SU-DHL-6 (cell line): ENCODE measurements around the gene SYNPR.

Source experiments
- H2AFZ ChIP-seq: fragments of 200-600 bp; sonication (generic); 2 replicates; pipeline ENCODE4 v1.6.1; 2014; ENCODE audit warnings: low read depth, mild to moderate bottlenecking, moderate library complexity, mixed read lengths, antibody characterized with exemption, low read length; ENCODE audit not compliant: severe bottlenecking
- H3F3A ChIP-seq: fragments of 200-600 bp; shearing (Covaris generic); 2 replicates; pipeline ENCODE4 v1.6.0; 2016; ENCODE audit warnings: antibody characterized with exemption, mild to moderate bottlenecking; ENCODE audit not compliant: insufficient read depth
- H3K27ac ChIP-seq: fragments of 200-600 bp; sonication (generic); 2 replicates; pipeline ENCODE4 v1.5.1; 2016; ENCODE audit warnings: low read depth, mild to moderate bottlenecking, low read length, moderate library complexity, mixed read lengths
- H3K27me3 ChIP-seq: fragments of 200-600 bp; sonication (generic), shearing (Covaris generic); 2 replicates; pipeline ENCODE4 v1.6.0; 2014; ENCODE audit warnings: mild to moderate bottlenecking, low read length
- H3K36me3 ChIP-seq: fragments of 200-600 bp; sonication (generic); 2 replicates; pipeline ENCODE4 v1.6.1; 2014; ENCODE audit warnings: mild to moderate bottlenecking, low read length, mixed read lengths
- H3K4me2 ChIP-seq: fragments of 300-600, 200-600 bp; shearing (Covaris generic), sonication (generic); 2 replicates; pipeline ENCODE4 v1.6.0; 2014; ENCODE audit warnings: low read length, low read depth, mild to moderate bottlenecking; ENCODE audit not compliant: poor library complexity, severe bottlenecking
- H3K4me3 ChIP-seq: fragments of 200-600 bp; sonication (generic); 2 replicates; pipeline ENCODE4 v1.5.1; 2014; ENCODE audit warnings: antibody characterized with exemption, low read length, mild to moderate bottlenecking, mixed read lengths; ENCODE audit not compliant: insufficient read depth, poor library complexity, severe bottlenecking
- H3K79me2 ChIP-seq: fragments of 200-600 bp; sonication (generic); 2 replicates; pipeline ENCODE4 v1.6.1; 2014; ENCODE audit warnings: mild to moderate bottlenecking, low read length, moderate library complexity; ENCODE audit not compliant: insufficient read depth
- H3K9ac ChIP-seq: fragments of 200-600 bp; sonication (generic); 2 replicates; pipeline ENCODE4 v1.7.0; 2014; ENCODE audit warnings: mild to moderate bottlenecking, low read length
- H3K9me2 ChIP-seq: fragments of 200-600 bp; sonication (generic); replicated peaks from 2 replicates; pipeline ENCODE4 v1.6.1; 2014; ENCODE audit warnings: low read length; ENCODE audit not compliant: insufficient read depth
- H3K9me3 ChIP-seq: fragments of 200-600 bp; sonication (generic); 2 replicates; pipeline ENCODE4 v1.6.1; 2014; ENCODE audit warnings: low read length, mixed read lengths; ENCODE audit not compliant: insufficient read depth
- H4K20me1 ChIP-seq: fragments of 200-600 bp; sonication (generic); 2 replicates; pipeline ENCODE4 v1.6.1; 2014; ENCODE audit warnings: low read depth, mild to moderate bottlenecking, antibody characterized with exemption, low read length, moderate library complexity, mixed read lengths
- EZH2phosphoT487 ChIP-seq: fragments of 200-600 bp; sonication (generic), shearing (Covaris generic); conservative IDR thresholded peaks from 2 replicates; pipeline ENCODE4 v1.6.1; 2018; ENCODE audit warnings: mild to moderate bottlenecking, antibody characterized with exemption, low read length, moderate library complexity, mixed read lengths
- TF ChIP-seq, protein P1 (sequence below): fragments of 200-600 bp; sonication (generic); IDR thresholded peaks from one replicate; pipeline ENCODE4 v1.5.1; 2017; ENCODE audit warnings: antibody characterized with exemption, mild to moderate bottlenecking, low read length, moderate library complexity; ENCODE audit not compliant: insufficient read depth, poor library complexity, severe bottlenecking

SYNPR gene

GRCh38 chr3:63231643-63232042, 46.5 kb upstream of the SYNPR start:
- TF ChIP-seq, protein P1, sequence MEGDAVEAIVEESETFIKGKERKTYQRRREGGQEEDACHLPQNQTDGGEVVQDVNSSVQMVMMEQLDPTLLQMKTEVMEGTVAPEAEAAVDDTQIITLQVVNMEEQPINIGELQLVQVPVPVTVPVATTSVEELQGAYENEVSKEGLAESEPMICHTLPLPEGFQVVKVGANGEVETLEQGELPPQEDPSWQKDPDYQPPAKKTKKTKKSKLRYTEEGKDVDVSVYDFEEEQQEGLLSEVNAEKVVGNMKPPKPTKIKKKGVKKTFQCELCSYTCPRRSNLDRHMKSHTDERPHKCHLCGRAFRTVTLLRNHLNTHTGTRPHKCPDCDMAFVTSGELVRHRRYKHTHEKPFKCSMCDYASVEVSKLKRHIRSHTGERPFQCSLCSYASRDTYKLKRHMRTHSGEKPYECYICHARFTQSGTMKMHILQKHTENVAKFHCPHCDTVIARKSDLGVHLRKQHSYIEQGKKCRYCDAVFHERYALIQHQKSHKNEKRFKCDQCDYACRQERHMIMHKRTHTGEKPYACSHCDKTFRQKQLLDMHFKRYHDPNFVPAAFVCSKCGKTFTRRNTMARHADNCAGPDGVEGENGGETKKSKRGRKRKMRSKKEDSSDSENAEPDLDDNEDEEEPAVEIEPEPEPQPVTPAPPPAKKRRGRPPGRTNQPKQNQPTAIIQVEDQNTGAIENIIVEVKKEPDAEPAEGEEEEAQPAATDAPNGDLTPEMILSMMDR = no peak
- TF ChIP-seq EZH2phosphoT487 = no peak
- Histone ChIP-seq H3K4me3 (no peak overlapping the region), H3K36me3 (no peaks in the 10 kb centered on the region), H3K27me3 (no peaks in the 10 kb centered on the region), H4K20me1 (no peaks in the 10 kb centered on the region), H3K27ac (no peak overlapping the region), H3K79me2 (no peaks in the 10 kb centered on the region), H3K9me3 (no peaks in the 10 kb centered on the region), H2AFZ (no peak overlapping the region), H3K9me2 (no peaks in the 10 kb centered on the region), H3K9ac (no peak overlapping the region), H3F3A (no peaks in the 10 kb centered on the region), H3K4me2 (no peak overlapping the region)

DNA sequence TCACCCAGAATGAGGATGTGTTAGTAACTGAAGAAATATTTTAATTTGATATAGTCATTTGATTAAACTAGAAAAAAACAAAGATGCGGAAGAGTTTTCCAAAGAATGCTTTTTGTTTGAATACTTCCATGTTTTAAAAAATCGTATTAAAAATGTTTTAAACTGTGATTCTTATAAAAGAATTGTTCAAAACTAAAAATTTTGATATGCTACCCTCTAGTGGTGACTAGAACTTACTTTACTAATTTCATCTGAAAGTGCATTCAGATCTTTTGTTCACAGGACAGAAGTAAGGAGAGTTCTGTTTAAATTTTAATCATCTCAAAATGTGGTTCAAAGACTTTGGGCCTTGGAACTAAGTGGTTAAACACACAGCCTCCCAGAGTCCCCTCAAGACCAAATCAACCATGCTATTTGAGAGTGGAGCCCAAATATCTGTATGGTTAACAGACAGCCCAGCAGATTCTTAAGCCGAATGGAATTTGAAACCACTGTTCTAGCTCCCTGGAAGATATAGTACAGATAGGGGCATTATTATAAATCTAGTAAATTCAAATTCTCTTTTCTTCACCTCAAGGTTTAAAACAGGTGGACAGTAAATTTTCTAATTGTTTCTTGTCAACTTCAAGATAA, 45.2 kb upstream of the SYNPR start:
- Histone ChIP-seq H3K9me2 (no peaks in the 10 kb centered on the region), H3K9me3 (no peaks in the 10 kb centered on the region), H4K20me1 (no peaks in the 10 kb centered on the region), H3K27me3 (no peaks in the 10 kb centered on the region), H3K9ac (no peak overlapping the region), H3K27ac (no peak overlapping the region), H2AFZ (no peak overlapping the region), H3F3A (no peaks in the 10 kb centered on the region), H3K4me3 (no peak overlapping the region), H3K79me2 (no peaks in the 10 kb centered on the region), H3K36me3 (no peaks in the 10 kb centered on the region), H3K4me2 (no peak overlapping the region)
- TF ChIP-seq, protein P1 = peak; percentile 43
- no peak for TF ChIP-seq EZH2phosphoT487

GRCh38 chr3:63240381-63240902, 37.7 kb upstream of the SYNPR start:
- Histone ChIP-seq H3K4me2 (no peak overlapping the region), H3K9ac (no peak overlapping the region), H4K20me1 (no peaks in the 10 kb centered on the region), H2AFZ (no peak overlapping the region), H3F3A (no peaks in the 10 kb centered on the region), H3K27ac (no peak overlapping the region), H3K36me3 (no peaks in the 10 kb centered on the region), H3K9me3 (no peaks in the 10 kb centered on the region), H3K9me2 (no peaks in the 10 kb centered on the region), H3K4me3 (no peak overlapping the region), H3K79me2 (no peaks in the 10 kb centered on the region), H3K27me3 (no peaks in the 10 kb centered on the region)
- TF ChIP-seq, protein P1 = no peak
- no peak for TF ChIP-seq EZH2phosphoT487
